22Rv1 (cell line): Measurements from ENCODE around the gene TNIP1.

Source experiments
- H3K27ac ChIP-seq: fragments of 450-650 bp; 2 replicates; pipeline ENCODE4 v1.5.1; 2017
- CTCF ChIP-seq: fragments of 450-650 bp; IDR thresholded peaks from 2 replicates; pipeline ENCODE4 v1.5.1; 2017; ENCODE audit warnings: mild to moderate bottlenecking
- ZFX ChIP-seq: fragments of 450-650 bp; IDR thresholded peaks from 2 replicates; pipeline ENCODE4 v1.6.1; 2017; ENCODE audit warnings: antibody characterized with exemption, borderline replicate concordance

TNIP1 gene

GRCh38 chr5:151024440-151025249 lies 56.2 kb downstream of the TNIP1 start:
- TF ChIP-seq CTCF: no peak
- TF ChIP-seq ZFX: no peak
- no peak overlapping the region for H3K27ac ChIP-seq

- TF ChIP-seq ZFX (no peak), CTCF (no peak)
- H3K27ac ChIP-seq: no peak overlapping the region
Measured at GRCh38 chr5:151023651-151024050, 57.2 kb downstream of the TNIP1 start.

- no peak overlapping the region for H3K27ac ChIP-seq
- TF ChIP-seq ZFX: no peak
- TF ChIP-seq CTCF: no peak
Measured at GRCh38 chr5:151023047-151023615, 57.7 kb downstream of the TNIP1 start.

- no peak overlapping the region for H3K27ac ChIP-seq
- no peak for TF ChIP-seq ZFX
- TF ChIP-seq CTCF: no peak
Measured at GRCh38 chr5:151022511-151023018, 58.3 kb downstream of the TNIP1 start.

GRCh38 chr5:151021746-151022145 lies 59.1 kb downstream of the TNIP1 start:
- TF ChIP-seq ZFX (no peak), CTCF (no peak)
- no peak overlapping the region for H3K27ac ChIP-seq

GRCh38 chr5:151020304-151021110 lies 60.3 kb downstream of the TNIP1 start, which contains the start of gene GPX3:
Gene GPX3 (plus strand): TSS chr5:151020591. CDS start chr5:151020655, 64 bp downstream.
- TF ChIP-seq CTCF (no peak), ZFX (no peak)
- H3K27ac ChIP-seq: no peak within 1 kb of the TSS
